CD8-positive, alpha-beta memory T cell (primary cell): Measurements from ENCODE around the gene SCD. TPM values are rescaled to one million over a fixed set of nuclear protein-coding genes. Genes with fewer than 3 reads are reported as not detected.

Experiments used
- CTCF ChIA-PET: fragments of 350-600 bp; sonication (Branson Sonifier 250); formaldehyde crosslinking; loops from one replicate; lab custom pipeline; 2021; ENCODE audit warnings: antibody characterized with exemption; lab: Charles Lee
- POLR2A ChIA-PET: fragments of 350-600 bp; sonication (Branson Sonifier 250); formaldehyde crosslinking; loops from one replicate; lab custom pipeline; 2021; ENCODE audit warnings: antibody characterized with exemption; lab: Charles Lee
- DNase-seq, 5 donors: peaks; one replicate each; pipeline versions ENCODE4 v3.0.0 to v3.0.0-alpha.2; 2020 to 2022; ENCODE audit warnings: mixed read lengths in 1 of 5
- H3K27ac ChIP-seq: one replicate; pipeline ENCODE4 v1.7.0; 2013; ENCODE audit warnings: low read depth, mild to moderate bottlenecking, low read length, moderate library complexity
- H3K27me3 ChIP-seq: 2 replicates; pipeline ENCODE4 v1.7.0; 2013; ENCODE audit warnings: low read length, mild to moderate bottlenecking; ENCODE audit not compliant: insufficient read depth, poor library complexity, severe bottlenecking
- H3K36me3 ChIP-seq: 2 replicates; pipeline ENCODE4 v1.7.0; 2013; ENCODE audit warnings: mild to moderate bottlenecking, low read length, moderate library complexity; ENCODE audit not compliant: insufficient read depth
- H3K4me1 ChIP-seq: 2 replicates; pipeline ENCODE4 v1.7.0; 2013; ENCODE audit warnings: mild to moderate bottlenecking, low read length, moderate library complexity; ENCODE audit not compliant: insufficient read depth
- H3K4me3 ChIP-seq: 2 replicates; pipeline ENCODE4 v1.7.0; 2013; ENCODE audit warnings: mild to moderate bottlenecking, low read length
- H3K9me3 ChIP-seq: 2 replicates; pipeline ENCODE4 v1.7.0; 2013; ENCODE audit warnings: mild to moderate bottlenecking, low read length
- H3K27ac Mint-ChIP-seq, 8 donors: one replicate each; pipeline ENCODE4 v1.8.0; 2020 to 2021; ENCODE audit warnings: mixed read lengths in 8 of 8, mild to moderate bottlenecking in 6 of 8, inconsistent platforms in 3 of 8, moderate library complexity in 3 of 8
- H3K27me3 Mint-ChIP-seq, 2 donors: one replicate each; pipeline ENCODE4 v1.8.0; 2020 to 2021; ENCODE audit warnings: mixed read lengths in 2 of 2, mild to moderate bottlenecking in 1 of 2, moderate library complexity in 1 of 2
- H3K36me3 Mint-ChIP-seq, 3 donors: one replicate each; pipeline ENCODE4 v1.8.0; 2020 to 2021; ENCODE audit warnings: mixed read lengths in 3 of 3, inconsistent platforms in 1 of 3, mild to moderate bottlenecking in 1 of 3
- H3K4me1 Mint-ChIP-seq, 3 donors: one replicate each; pipeline ENCODE4 v1.8.0; 2020 to 2021; ENCODE audit warnings: mixed read lengths in 3 of 3, inconsistent platforms in 1 of 3, mild to moderate bottlenecking in 1 of 3
- H3K4me3 Mint-ChIP-seq, 7 donors: one replicate each; pipeline ENCODE4 v1.8.0; 2020 to 2021; ENCODE audit warnings: mixed read lengths in 7 of 7, mild to moderate bottlenecking in 6 of 7, moderate library complexity in 4 of 7, inconsistent platforms in 2 of 7
- H3K9me3 Mint-ChIP-seq, 5 donors: one replicate each; pipeline ENCODE4 v1.8.0; 2020 to 2022; ENCODE audit warnings: mixed read lengths in 5 of 5, mild to moderate bottlenecking in 3 of 5, moderate library complexity in 2 of 5, inconsistent platforms in 1 of 5
- polyA plus RNA-seq: library from polyadenylated mRNA; unstranded; fragments of 300-500 nt; fragmentation: Illumina TruSeq; gene quantifications from one replicate; pipeline ENCODE4 v1.2.3, GENCODE V29; 2021
- total RNA-seq, 2 experiments: library from RNA; stranded (reverse); gene quantifications; one replicate each; pipeline ENCODE4 v1.2.3, GENCODE V29; 2021

SCD gene
- total and polyA plus RNA-seq, 3 experiments from 2014 or later = 5.1 to 45.3 (median 43.9) TPM

DNA sequence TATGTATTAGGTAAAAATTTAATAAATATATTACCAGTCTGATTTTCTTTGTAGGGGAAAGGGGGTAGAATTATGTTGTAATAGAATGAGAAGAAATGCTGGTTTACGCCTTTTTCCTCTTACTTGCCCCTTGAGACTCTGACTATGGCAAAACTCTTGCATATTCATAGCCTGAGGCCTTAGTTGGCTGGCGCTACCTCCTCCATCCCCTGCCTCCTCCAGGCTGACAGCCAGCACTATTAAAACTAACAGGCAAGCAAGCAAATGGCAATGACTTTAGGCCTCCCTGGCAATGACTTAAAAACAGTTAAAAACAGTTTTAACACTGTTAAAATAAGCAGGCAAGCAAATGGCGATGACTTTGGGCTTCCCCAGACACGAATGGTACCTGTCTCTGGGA, 31.4 kb upstream of the SCD start:
- Histone ChIP-seq H3K27me3 (peaks cover 6% of the 10 kb centered on the region), H3K4me3 (no peak overlapping the region), H3K27ac (no peak overlapping the region), H3K4me1 (no peaks in the 10 kb centered on the region), H3K9me3 (no peaks in the 10 kb centered on the region), H3K36me3 (no peaks in the 10 kb centered on the region)
- Mint-ChIP-seq H3K27ac (no peak overlapping the region), H3K4me3 (no peak overlapping the region), H3K27me3 (peaks cover 25 to 79% of the 10 kb centered on the region in 2 donors), H3K36me3 (no peaks in the 10 kb centered on the region), H3K9me3 (no peaks in the 10 kb centered on the region), H3K4me1 (no peaks in the 10 kb centered on the region)
- no peak for DNase-seq
- CTCF ChIA-PET = no interaction called here
- POLR2A ChIA-PET = no interaction called here

DNA sequence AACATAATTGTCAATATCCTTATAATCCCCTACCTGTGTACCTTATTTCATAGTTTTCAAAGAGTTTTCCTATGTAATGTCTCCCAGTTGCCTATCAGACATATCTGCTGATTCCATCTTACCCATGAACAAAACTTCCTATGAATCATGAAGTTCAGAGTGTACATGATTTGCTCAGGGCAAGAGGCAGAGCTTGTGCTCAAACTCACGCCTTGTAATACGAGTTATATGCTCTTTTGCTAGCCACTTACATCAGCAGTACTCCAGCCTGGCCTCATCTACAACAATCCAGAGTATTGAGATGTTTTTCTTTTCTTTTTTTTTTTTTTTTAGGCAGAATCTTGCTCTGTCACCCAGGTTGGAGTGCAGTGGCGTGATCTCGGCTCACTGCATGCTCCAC, 28.8 kb upstream of the SCD start:
- Histone ChIP-seq H3K4me1 (no peaks in the 10 kb centered on the region), H3K9me3 (no peaks in the 10 kb centered on the region), H3K4me3 (no peak overlapping the region), H3K27me3 (no peaks in the 10 kb centered on the region), H3K27ac (no peak overlapping the region), H3K36me3 (no peaks in the 10 kb centered on the region)
- Mint-ChIP-seq H3K27me3 (peaks cover 20 to 58% of the 10 kb centered on the region in 2 donors), H3K36me3 (no peaks in the 10 kb centered on the region), H3K9me3 (no peaks in the 10 kb centered on the region), H3K27ac (no peak overlapping the region), H3K4me1 (no peaks in the 10 kb centered on the region), H3K4me3 (no peak overlapping the region)
- CTCF ChIA-PET = no interaction called here
- no peak for DNase-seq
- POLR2A ChIA-PET = no interaction called here

- ChIA-PET CTCF (no interaction called here), POLR2A (no interaction called here)
- Mint-ChIP-seq H3K27ac (no peak overlapping the region), H3K36me3 (no peaks in the 10 kb centered on the region), H3K4me3 (no peak overlapping the region), H3K4me1 (no peaks in the 10 kb centered on the region), H3K9me3 (no peaks in the 10 kb centered on the region), H3K27me3 (peaks cover 16 to 42% of the 10 kb centered on the region in 2 donors)
- Histone ChIP-seq H3K4me1 (no peaks in the 10 kb centered on the region), H3K27me3 (no peaks in the 10 kb centered on the region), H3K9me3 (no peaks in the 10 kb centered on the region), H3K4me3 (no peak overlapping the region), H3K27ac (no peak overlapping the region), H3K36me3 (no peaks in the 10 kb centered on the region)
- no peak for DNase-seq
Observed at GRCh38 chr10:100319707-100320402, 27.2 kb upstream of the SCD start.

DNA sequence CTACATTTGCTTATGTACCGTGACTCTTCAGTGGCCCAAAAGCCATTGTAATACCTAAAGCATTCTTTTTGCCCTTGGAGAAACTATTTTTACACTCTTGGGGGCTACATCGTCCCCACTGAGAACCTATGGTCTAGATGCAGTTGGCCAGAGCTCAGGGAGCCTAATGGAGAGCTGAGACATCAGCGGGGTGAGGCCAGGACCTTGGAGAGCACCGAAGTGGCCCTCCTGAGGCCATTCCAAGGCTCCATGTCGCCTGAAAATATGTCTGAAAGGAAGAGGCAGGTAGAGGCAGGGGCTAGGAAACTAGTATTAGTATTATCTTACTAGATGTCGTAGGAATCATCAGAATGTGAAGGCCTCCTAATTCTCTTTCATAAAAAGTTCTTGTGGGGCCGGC, 21.9 kb upstream of the SCD start:
- CTCF ChIA-PET = no interaction called here

DNA sequence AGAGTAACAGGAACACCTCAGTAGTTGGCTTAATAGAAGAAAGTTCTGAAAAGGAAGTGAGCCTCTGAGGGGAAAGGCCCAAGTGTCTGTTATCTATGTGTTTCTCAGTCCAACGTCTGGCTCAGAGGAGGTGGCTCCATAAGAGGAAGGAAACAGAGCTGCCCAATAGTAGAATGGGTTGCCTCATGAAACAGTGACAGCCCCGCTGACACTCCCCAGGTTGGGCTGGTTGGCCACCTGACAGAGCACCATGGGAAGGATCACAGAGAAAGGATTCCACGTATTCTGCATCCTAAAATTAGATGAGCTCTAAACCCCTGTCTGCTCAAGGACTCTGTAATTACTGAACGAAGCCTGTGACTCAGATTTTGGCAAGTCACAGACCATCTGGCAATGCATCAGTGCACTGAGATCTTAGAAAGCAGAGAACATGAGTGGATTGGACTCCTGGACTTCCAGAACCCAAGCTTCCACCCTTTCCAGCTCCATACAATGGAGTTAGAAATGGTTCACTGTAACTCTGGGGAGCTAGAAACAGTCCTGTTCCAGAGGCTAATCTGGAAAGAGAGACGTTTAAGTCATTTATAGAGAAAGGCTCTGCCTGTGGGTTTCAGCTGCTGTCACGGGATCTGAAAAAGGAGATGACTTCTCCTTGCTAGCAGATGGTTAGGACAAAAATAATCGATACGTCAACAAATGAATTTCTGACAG, 19.9 kb upstream of the SCD start:
- no peaks in the 10 kb centered on the region for H3K4me1 ChIP-seq
- DNase-seq = no peak
- Mint-ChIP-seq H3K9me3 (no peaks in the 10 kb centered on the region), H3K27me3 (peaks cover 12 to 29% of the 10 kb centered on the region in 2 donors), H3K27ac (no peak overlapping the region), H3K4me3 (no peak overlapping the region), H3K36me3 (peaks cover 0 to 1% (median 0%) of the 10 kb centered on the region in 3 donors), H3K4me1 (peaks cover 0 to 4% (median 3%) of the 10 kb centered on the region in 3 donors)
- H3K4me3 ChIP-seq = no peak overlapping the region
- H3K27me3 ChIP-seq = no peaks in the 10 kb centered on the region
- no peaks in the 10 kb centered on the region for H3K36me3 ChIP-seq
- CTCF ChIA-PET = interaction anchor here (1.0 to 1.3 kb wide), 3 partner anchors 10 to 20 kb away, joined by 3 to 4 read pairs (median 3); partner anchors contain the start of gene SCD
- no peak overlapping the region for H3K27ac ChIP-seq
- POLR2A ChIA-PET = no interaction called here
- no peaks in the 10 kb centered on the region for H3K9me3 ChIP-seq

More for the DNA sequence above, 21.9 kb upstream of the SCD start:
- peaks cover 4 to 19% of the 10 kb centered on the region in 2 donors for H3K27me3 Mint-ChIP-seq
- no peaks in the 10 kb centered on the region for H3K27me3 ChIP-seq
- no peak overlapping the region for H3K4me3 Mint-ChIP-seq
- POLR2A ChIA-PET = no interaction called here
- H3K9me3 ChIP-seq = no peaks in the 10 kb centered on the region
- no peaks in the 10 kb centered on the region for H3K36me3 Mint-ChIP-seq
- no peaks in the 10 kb centered on the region for H3K4me1 ChIP-seq
- H3K36me3 ChIP-seq = no peaks in the 10 kb centered on the region
- H3K27ac ChIP-seq = no peak overlapping the region
- no peaks in the 10 kb centered on the region for H3K9me3 Mint-ChIP-seq
- H3K4me3 ChIP-seq = no peak overlapping the region
- peaks cover 0 to 4% (median 3%) of the 10 kb centered on the region in 3 donors for H3K4me1 Mint-ChIP-seq
- DNase-seq = no peak
- H3K27ac Mint-ChIP-seq = no peak overlapping the region

GRCh38 chr10:100327718-100328009, 19.4 kb upstream of the SCD start:
- Mint-ChIP-seq H3K27me3 (peaks cover 12 to 29% of the 10 kb centered on the region in 2 donors), H3K36me3 (peaks cover 0 to 1% (median 0%) of the 10 kb centered on the region in 3 donors), H3K4me1 (peaks cover 0 to 4% (median 3%) of the 10 kb centered on the region in 3 donors), H3K27ac (no peak overlapping the region), H3K9me3 (no peaks in the 10 kb centered on the region), H3K4me3 (no peak overlapping the region)
- Histone ChIP-seq H3K4me1 (no peaks in the 10 kb centered on the region), H3K27ac (no peak overlapping the region), H3K27me3 (no peaks in the 10 kb centered on the region), H3K36me3 (no peaks in the 10 kb centered on the region), H3K4me3 (no peak overlapping the region), H3K9me3 (no peaks in the 10 kb centered on the region)
- CTCF ChIA-PET = interaction anchor here (1.0 to 1.3 kb wide), 3 partner anchors 10 to 20 kb away, joined by 3 to 4 read pairs (median 3); partner anchors contain the start of gene SCD
- no peak for DNase-seq
- POLR2A ChIA-PET = no interaction called here

GRCh38 chr10:100328198-100328597, 18.8 kb upstream of the SCD start:
- Mint-ChIP-seq H3K36me3 (peaks cover 0 to 1% (median 0%) of the 10 kb centered on the region in 3 donors), H3K4me1 (peaks cover 0 to 4% (median 3%) of the 10 kb centered on the region in 3 donors), H3K9me3 (no peaks in the 10 kb centered on the region), H3K4me3 (no peak overlapping the region), H3K27me3 (peaks cover 10 to 33% of the 10 kb centered on the region in 2 donors), H3K27ac (peak overlapping the region in 1 of 8 donors; percentile 43)
- ChIA-PET POLR2A (no interaction called here), CTCF (interaction anchor here (1.3 kb wide), 1 partner anchor 18 kb away, joined by 3 read pairs; no protein-coding TSS in a partner anchor)
- Histone ChIP-seq H3K36me3 (no peaks in the 10 kb centered on the region), H3K9me3 (no peaks in the 10 kb centered on the region), H3K27me3 (no peaks in the 10 kb centered on the region), H3K27ac (no peak overlapping the region), H3K4me1 (no peaks in the 10 kb centered on the region), H3K4me3 (no peak overlapping the region)
- DNase-seq = no peak

- Mint-ChIP-seq H3K27me3 (peaks cover 16 to 37% of the 10 kb centered on the region in 2 donors), H3K4me3 (no peak within 1 kb of the TSS), H3K36me3 (peaks cover 0 to 1% (median 0%) of the 10 kb centered on the region in 3 donors), H3K4me1 (peaks cover 0 to 4% (median 3%) of the 10 kb centered on the region in 3 donors), H3K9me3 (no peaks in the 10 kb centered on the region), H3K27ac (peak within 1 kb of the TSS in 1 of 8 donors; percentile 92)
- POLR2A ChIA-PET = no interaction called here
- DNase-seq = no peak
- H3K4me3 ChIP-seq = no peak within 1 kb of the TSS
- no peak within 1 kb of the TSS for H3K27ac ChIP-seq
- H3K36me3 ChIP-seq = no peaks in the 10 kb centered on the region
- no peaks in the 10 kb centered on the region for H3K4me1 ChIP-seq
- CTCF ChIA-PET = interaction anchor here (1.3 to 2.3 kb wide), 3 partner anchors 9 to 188 kb away, joined by 3 to 7 read pairs (median 3); no protein-coding TSS in a partner anchor
- no peaks in the 10 kb centered on the region for H3K9me3 ChIP-seq
- no peaks in the 10 kb centered on the region for H3K27me3 ChIP-seq
Observed at GRCh38 chr10:100330079-100330478, 17.0 kb upstream of the SCD start, which contains the start of gene PKD2L1. Gene PKD2L1 (minus strand): TSS chr10:100330228. CDS start chr10:100330103, 125 bp downstream.
